AG08395 (cell line): ENCODE results near the gene IPO5.
"Not testable (repeated sequence)": the region's sequence is repeated elsewhere in the genome, so short reads cannot be mapped to it uniquely, and the experiment has no call there.

ENCODE experiments used
- DNase-seq: peaks from one replicate; pipeline ENCODE4 v3.0.0; 2012; ENCODE audit warnings: mixed read lengths, low spot score

IPO5 gene

DNA sequence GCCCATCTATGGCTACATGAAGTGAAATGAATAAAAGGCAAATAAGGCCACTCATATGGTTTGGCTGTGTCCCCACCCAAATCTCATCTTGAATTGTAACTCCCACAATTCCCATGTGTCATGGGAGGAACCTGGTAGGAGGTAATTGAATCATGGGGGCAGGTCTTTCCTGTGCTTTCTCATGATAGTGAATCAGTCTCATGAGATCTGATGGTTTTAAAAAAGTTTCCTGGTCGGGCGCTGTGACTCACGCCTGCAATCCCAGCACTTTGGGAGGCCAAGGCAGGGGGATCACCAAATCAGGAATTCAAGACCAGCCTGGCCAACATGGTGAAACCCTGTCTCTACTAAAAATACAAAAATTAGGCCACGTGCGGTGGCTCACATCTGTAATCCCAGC lies 4.2 kb upstream of the IPO5 start:
- not testable (repeated sequence) for DNase-seq

GRCh38 chr13:97951376-97951775 lies 2.1 kb upstream of the IPO5 start:
- no peak for DNase-seq

- DNase-seq = not testable (repeated sequence)
These were observed 644 bp upstream of the IPO5 start for GRCh38 chr13:97952831-97953230.

DNA sequence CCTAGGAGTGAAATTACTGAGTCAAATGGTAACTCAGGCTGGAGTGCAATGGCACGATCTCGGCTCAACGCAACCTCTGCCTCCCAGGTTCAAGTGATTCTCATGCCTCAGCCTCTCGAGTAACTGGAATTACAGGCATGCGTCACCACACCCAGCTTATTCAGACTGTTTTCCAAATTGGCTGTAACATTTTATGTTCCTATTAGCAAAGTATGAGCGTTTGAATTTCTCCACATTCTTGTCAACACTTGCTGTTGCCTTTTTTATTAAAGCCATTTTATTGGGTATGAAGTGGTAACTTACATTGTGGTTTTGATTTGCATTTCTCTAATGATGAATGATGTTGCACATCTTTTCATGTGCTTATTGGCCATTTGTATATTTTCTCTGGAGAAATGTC lies 7.9 kb downstream of the IPO5 start:
- no peak for DNase-seq

- DNase-seq = no peak
These were observed 9.4 kb downstream of the IPO5 start for GRCh38 chr13:97962887-97963286.

- DNase-seq = no peak
These were observed 13.8 kb downstream of the IPO5 start for GRCh38 chr13:97967226-97967625.

DNA sequence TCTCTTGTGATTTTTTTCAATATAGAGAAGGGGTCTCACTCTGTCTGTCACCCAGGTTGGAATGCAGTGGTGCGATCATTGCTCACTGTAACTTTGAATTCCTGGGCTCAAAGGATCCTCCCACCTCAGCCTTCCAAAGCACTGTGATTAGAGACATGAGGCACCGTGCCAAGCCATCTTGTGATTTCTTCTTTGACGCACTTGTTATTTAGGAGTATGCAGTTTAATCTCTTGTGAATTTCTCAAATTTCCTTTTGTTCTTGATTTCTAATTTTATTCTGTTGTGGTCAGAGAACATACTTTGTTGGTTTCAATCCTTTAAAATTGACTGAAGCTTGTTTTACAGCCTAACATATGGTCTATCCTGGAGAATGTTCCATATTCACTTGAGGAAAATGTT lies 14.5 kb downstream of the IPO5 start:
- no peak for DNase-seq

DNA sequence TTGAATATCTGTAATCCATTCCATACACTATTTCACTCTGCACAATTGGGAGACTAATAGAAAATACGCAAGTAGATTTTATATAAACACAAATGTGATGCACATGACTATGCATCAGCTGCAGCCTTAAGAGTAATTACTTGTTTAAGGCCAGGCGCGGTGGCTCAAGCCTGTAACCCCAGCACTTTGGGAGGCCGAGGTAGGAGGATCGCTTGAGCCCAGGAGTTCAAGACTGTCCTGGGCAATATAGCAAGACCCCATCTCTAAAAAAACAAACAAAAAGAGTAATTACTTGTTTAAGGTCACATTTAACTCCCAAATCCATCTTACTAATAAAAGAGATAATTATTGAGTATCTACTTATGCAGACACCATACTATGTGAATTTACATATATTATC lies 18.0 kb downstream of the IPO5 start:
- DNase-seq = no peak

GRCh38 chr13:97974773-97975172 lies 21.3 kb downstream of the IPO5 start:
- peak; percentile 11 for DNase-seq

GRCh38 chr13:97975280-97975847 lies 21.9 kb downstream of the IPO5 start:
- DNase-seq = no peak

DNA sequence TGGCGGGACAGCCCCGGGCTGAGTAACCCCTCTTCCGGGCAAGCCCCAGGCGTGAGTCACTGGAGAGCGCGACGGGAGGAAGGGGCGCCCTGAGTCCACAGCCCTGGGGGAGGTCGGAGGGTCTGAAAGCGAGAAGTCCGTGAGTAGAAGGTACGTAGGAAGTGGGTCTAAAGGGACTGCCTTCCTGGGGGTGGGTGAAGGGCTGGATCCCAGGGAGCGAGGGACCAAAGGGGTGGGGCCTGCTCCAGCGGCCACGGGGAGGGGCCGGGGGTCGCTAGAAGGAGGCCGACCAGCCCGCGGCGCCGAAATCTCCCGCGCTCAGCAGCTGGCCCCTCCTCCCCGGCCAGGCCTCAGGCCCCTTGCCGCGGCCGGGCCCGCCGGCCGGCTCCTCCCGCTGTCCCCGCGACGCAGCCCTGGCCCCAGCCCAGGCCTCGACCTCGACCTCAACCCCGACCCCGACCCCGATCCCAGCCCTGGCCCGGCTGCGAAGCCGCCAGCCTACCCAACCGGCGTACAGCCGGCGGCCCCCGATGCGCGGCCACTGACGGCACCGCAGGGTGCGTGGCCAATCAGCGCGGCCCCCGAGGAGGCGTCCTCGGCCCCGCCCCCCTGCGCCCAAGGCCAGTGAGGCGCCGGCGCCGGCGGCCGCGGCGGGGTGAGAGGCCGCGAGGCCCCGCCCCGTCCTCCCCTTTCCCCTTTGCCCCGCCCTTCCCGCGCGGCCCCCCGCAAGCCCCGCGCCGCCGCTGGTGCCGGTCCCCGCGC lies 22.6 kb downstream of the IPO5 start:
- DNase-seq = peak; percentile 97

DNA sequence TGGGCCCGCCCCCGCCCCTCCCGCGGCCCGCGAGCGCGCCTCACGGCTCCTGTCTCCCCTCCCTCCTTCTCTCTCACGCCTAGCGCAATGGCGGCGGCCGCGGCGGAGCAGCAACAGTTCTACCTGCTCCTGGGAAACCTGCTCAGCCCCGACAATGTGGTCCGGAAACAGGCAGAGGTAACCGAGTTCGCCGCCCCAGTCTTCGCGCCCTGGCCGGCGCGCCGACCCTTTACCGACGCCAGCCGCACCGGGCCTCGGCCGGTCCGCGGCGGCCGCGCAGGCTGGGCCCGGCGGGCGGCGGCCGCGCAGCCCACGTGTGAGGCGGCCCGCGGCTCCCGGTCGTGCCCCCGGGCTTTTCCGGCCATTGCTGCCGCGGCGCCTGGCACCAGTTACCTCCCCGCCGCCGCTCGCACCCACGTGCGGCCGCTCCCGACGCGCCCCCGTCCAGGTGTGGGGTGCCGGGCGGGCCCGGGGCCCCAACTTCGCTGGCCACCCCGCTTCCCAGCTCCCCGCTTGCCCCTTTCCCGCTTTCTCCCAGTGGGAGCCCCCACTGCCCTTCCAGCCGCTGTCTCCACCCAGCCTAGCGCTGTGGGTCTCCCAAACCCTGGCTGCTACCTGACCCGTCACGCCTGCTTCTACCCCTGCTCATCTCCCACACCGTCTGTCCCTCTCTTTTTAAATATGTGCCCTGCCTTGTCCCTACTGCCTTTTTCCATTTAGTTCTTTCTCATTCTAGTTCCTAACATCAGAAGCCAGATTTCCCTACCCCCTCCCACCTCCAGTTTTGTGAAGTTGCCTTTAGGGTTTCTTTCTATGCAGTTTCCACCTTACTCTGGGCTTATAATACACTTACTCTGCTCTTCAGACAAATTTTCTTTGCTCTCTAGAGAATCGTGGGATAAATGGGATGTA lies 23.4 kb downstream of the IPO5 start:
- DNase-seq = peak; percentile 35

DNA sequence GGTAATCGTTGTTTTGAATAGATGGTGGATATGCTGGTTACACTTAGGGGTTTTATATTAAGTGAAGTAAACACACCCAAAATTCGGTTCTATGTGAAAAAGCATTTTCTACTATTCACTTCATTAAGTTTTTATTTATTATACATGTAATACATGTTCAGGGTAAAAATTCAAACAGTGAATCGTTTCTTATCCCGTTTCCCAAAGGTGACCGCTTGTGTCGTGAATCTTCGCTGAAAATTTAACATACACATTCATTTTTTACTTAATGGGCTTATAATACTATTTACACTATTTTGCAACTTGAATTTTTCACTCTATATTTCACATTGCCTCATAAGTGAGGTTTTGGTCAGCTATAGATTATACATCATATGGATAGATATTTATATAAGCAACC lies 24.5 kb downstream of the IPO5 start:
- no peak for DNase-seq

DNA sequence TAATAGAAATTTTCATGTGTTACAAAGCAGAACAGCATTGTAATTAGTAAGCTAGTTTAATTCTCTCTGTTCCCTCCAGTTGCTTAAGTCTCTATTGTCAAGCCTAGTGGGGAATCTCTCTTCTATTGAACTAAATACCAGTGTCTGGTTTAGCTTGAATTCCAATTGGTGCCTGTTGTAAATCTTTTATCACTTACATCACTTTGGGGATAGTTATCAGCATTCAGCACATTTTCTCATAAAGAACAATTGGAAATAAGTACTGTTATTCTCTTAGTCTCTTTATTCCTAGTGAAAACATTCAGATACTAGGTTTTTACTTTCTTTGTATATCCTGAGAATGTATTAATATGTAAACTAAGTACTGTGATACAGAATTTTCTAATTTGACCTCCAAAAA lies 25.2 kb downstream of the IPO5 start:
- peak; percentile 19 for DNase-seq

DNA sequence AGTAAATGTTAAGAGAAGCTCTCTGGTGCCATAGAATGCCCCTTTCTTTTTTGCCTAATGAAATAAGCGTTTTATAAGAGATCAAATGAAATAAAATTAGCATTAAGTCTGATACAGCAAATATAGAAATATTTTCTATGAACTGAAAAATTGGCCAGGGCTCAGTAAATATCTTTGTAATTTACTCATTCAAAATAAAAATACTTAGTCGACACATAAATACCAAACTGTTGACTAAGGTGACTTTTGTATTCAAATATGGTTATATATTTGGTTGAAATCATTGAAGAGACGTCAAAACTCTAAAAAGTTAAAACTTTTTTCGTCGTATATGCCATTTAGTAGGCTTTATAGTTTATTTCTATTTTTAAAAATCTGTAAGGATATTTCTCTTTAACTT lies 25.6 kb downstream of the IPO5 start:
- DNase-seq = peak; percentile 7

DNA sequence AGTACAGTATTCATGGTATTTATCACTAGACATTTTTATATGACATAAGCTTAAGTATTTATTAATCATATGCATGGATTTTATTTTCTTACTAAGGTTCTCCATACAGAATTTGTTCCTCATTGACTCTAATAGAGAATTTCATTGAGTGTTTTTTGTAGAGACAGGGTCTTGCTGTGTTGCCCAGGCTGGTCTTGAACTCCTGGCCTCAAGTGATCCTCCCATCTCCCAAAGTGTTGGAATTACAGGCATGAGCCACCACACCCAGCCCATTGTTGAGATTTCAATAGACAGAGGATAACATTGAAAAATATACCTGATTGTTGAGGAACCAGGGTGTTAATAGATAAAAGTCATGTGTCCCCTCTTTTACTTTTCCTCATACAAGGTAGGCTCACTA lies 26.1 kb downstream of the IPO5 start:
- no peak for DNase-seq

DNA sequence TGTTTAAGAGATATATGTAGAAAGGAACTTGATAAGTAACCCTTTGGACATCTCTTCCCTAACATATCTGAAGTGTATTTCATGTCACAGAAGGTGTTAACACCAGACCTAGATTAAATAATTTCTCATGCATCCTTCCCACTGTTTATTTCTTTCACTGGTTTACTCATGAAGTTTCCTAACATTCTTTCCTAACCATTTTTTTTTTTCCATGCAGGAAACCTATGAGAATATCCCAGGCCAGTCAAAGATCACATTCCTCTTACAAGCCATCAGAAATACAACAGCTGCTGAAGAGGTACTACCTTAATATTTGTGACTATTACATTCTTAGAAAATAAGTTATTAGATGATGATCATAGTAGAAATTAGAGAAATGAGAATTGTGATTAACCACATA lies 28.8 kb downstream of the IPO5 start:
- peak; percentile 32 for DNase-seq

GRCh38 chr13:97986835-97987234 lies 33.4 kb downstream of the IPO5 start:
- DNase-seq = no peak

DNA sequence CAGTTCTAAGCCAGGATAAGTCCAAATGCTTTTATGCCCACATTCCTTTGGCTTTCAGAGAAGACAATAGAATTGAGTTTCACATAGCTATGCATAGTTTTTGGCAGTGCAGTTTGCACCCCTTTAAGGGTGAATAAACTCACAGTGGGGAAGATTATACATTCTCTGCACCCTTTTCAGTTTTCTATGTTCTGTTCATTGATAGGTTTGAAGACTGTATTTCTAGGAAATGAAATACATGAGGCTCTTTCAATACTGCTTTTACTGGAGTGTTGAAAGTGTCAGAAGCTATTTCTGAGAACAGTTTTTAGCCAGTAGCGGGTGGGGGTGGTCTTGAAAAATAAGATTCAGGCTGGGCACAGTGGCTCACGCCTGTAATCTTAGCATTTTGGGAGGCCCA lies 46.2 kb downstream of the IPO5 start:
- DNase-seq = no peak

GRCh38 chr13:98004107-98004506 lies 50.6 kb downstream of the IPO5 start:
- DNase-seq = peak; percentile 6

- not testable (repeated sequence) for DNase-seq
These were observed 51.5 kb downstream of the IPO5 start for GRCh38 chr13:98004997-98005396.

- DNase-seq = no peak
These were observed 53.5 kb downstream of the IPO5 start for GRCh38 chr13:98007001-98007400.

DNA sequence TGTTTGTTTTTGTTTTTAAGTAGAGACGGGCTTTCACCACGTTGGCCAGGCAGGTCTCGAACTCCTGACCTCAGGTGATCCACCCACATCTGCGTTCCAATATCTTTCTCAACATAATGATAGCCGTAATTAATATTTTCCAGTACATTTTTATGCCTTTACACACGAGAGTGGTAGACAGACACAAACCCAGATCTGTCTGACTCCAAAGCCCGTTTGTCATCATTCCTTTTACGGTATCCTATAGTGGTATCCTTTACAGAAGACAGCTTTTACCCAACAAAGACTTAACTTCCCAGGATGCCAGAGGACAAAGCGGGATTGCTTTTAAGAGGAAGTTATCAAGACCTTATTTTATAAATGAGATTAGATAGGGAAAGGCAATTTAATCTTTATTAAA lies 59.8 kb downstream of the IPO5 start:
- no peak for DNase-seq
